Spleen (tissue), 7 donors: ENCODE data around the gene WDFY1.

Experiments
- CTCF ChIP-seq, 11 experiments: fragments of 200-600 bp in 7 of 11; fragments of 450-650 bp in 4 of 11; sonication (generic) in 4 of 11; IDR thresholded peaks in 8 of 11; conservative IDR thresholded peaks in 3 of 11; 1 replicate in 7 of 11; 2 replicates in 4 of 11; pipeline versions ENCODE4 v1.4.0 to v1.8.0; 2016 to 2021; ENCODE audit warnings: antibody characterized with exemption in 11 of 11, inconsistent platforms in 4 of 11, mild to moderate bottlenecking in 1 of 11
- POLR2AphosphoS5 ChIP-seq, 3 donors: sonication (generic); formaldehyde crosslinking; IDR thresholded peaks; one replicate each; pipeline ENCODE4 v1.5.1; 2017; ENCODE audit warnings: antibody characterized with exemption in 3 of 3
- donor health status: DM: no; HTN: no; CAD: no; lungs with moderate emphysema.
- donor health status: DM: no; HTN: no; CAD: no.
- donor health status: DM: no; HTN: no; CAD: no.

GRCh38 chr2:223852281-223852795 lies 92.8 kb downstream of the WDFY1 start:
- no peak for TF ChIP-seq CTCF (IDR thresholded peaks at IDR 0.05 in 8 of 11, conservative IDR thresholded peaks at IDR 0.05 in 3 of 11)
- no peak for TF ChIP-seq POLR2AphosphoS5 (IDR thresholded peaks at IDR 0.05)
